WI38 (cell line): ENCODE results near the gene SPDYE5.
A peak's percentile ranks its signal among the peaks of the same experiment; 100 is the strongest.
"Not testable (repeated sequence)": the region's sequence is repeated elsewhere in the genome, so short reads cannot be mapped to it uniquely, and the experiment has no call there.

Experiments used
- H3K4me3 ChIP-seq: 2 replicates; pipeline ENCODE4 v1.5.1; 2011; ENCODE audit warnings: low read depth, mild to moderate bottlenecking, control low read depth, low read length
- CTCF ChIP-seq: IDR thresholded peaks from 2 replicates; pipeline ENCODE4 v1.5.1; 2012; ENCODE audit warnings: low read depth, mild to moderate bottlenecking, control low read depth, low read length

SPDYE5 gene

GRCh38 chr7:75492020-75492419 is at the start of gene SPDYE5:
SPDYE5 (plus strand) TSS chr7:75492320; CDS start chr7:75494048, 1,728 bp downstream.
- H3K4me3 ChIP-seq: not testable (repeated sequence)

GRCh38 chr7:75442465-75443111 is 49.5 kb upstream of the SPDYE5 start:
- H3K4me3 ChIP-seq: peak overlapping the region; percentile 59

- H3K4me3 ChIP-seq: not testable (repeated sequence)
These were observed 42.2 kb upstream of the SPDYE5 start for GRCh38 chr7:75449946-75450345.

GRCh38 chr7:75452494-75452955 is 39.6 kb upstream of the SPDYE5 start:
- H3K4me3 ChIP-seq: not testable (repeated sequence)
- 0 out of 2 replicates have a peak, but pooled peaks have one; percentile 14 for TF ChIP-seq CTCF

GRCh38 chr7:75456403-75456802 is 35.7 kb upstream of the SPDYE5 start:
- H3K4me3 ChIP-seq: not testable (repeated sequence)

- H3K4me3 ChIP-seq: not testable (repeated sequence)
These were observed 34.1 kb upstream of the SPDYE5 start for GRCh38 chr7:75458034-75458433.

- H3K4me3 ChIP-seq: not testable (repeated sequence)
These were observed 31.6 kb upstream of the SPDYE5 start for GRCh38 chr7:75460541-75460940.

- H3K4me3 ChIP-seq: not testable (repeated sequence)
These were observed 22.0 kb upstream of the SPDYE5 start for GRCh38 chr7:75470166-75470565.

GRCh38 chr7:75477457-75477856 is 14.7 kb upstream of the SPDYE5 start:
- H3K4me3 ChIP-seq: not testable (repeated sequence)

GRCh38 chr7:75480313-75480712 is 11.8 kb upstream of the SPDYE5 start:
- H3K4me3 ChIP-seq: not testable (repeated sequence)

GRCh38 chr7:75485355-75485978 is 6.7 kb upstream of the SPDYE5 start:
- H3K4me3 ChIP-seq: peak overlapping the region; percentile 76

- peak within 1 kb of the TSS; percentile 76 for H3K4me3 ChIP-seq
These were observed 6.0 kb upstream of the SPDYE5 start, which contains the start of gene POM121C for GRCh38 chr7:75485979-75486643. POM121C (minus strand) TSS chr7:75486299; CDS start chr7:75441496, 44,803 bp downstream.

- H3K4me3 ChIP-seq: not testable (repeated sequence)
These were observed 16.9 kb downstream of the SPDYE5 start for GRCh38 chr7:75509033-75509432.

- H3K4me3 ChIP-seq: not testable (repeated sequence)
These were observed 26.7 kb downstream of the SPDYE5 start for GRCh38 chr7:75518842-75519241.

GRCh38 chr7:75521727-75522126 is 29.6 kb downstream of the SPDYE5 start:
- not testable (repeated sequence) for H3K4me3 ChIP-seq

- H3K4me3 ChIP-seq: peak overlapping the region; percentile 90
These were observed 35.2 kb downstream of the SPDYE5 start for GRCh38 chr7:75527224-75527722.
